Astrocyte of the cerebellum (primary cell): ENCODE measurements around the gene UQCRQ.

Experiments
- DNase-seq: peaks from one replicate; pipeline ENCODE4 v3.0.0-alpha.2; 2011; ENCODE audit warnings: low read depth
- H3K4me3 ChIP-seq: 2 replicates; pipeline ENCODE4 v1.5.1; 2011; ENCODE audit warnings: mild to moderate bottlenecking, low read depth, low read length, moderate library complexity
- CTCF ChIP-seq: IDR thresholded peaks from 2 replicates; pipeline ENCODE4 v1.5.1; 2012; ENCODE audit warnings: low read length, low read depth, moderate library complexity, mild to moderate bottlenecking; ENCODE audit errors: missing control alignments
- in situ Hi-C: cut with HindIII; loops from 2 replicates; pipeline ENCODE4 v1.10.0; 2017; ENCODE audit warnings: low sequenced_read_pairs

The UQCRQ gene

GRCh38 chr5:132883261-132883834 lies 16.9 kb downstream of the UQCRQ start:
- in situ Hi-C loops, result loop anchor here (10.0 kb wide), 1 partner anchor 499 kb away; no protein-coding TSS in a partner anchor
- no peak overlapping the region for H3K4me3 ChIP-seq
- peak; percentile 83 for TF ChIP-seq CTCF
- DNase-seq, result peak; percentile 43

GRCh38 chr5:132884548-132884947 lies 18.1 kb downstream of the UQCRQ start:
- H3K4me3 ChIP-seq, result no peak overlapping the region
- TF ChIP-seq CTCF, result no peak
- DNase-seq, result no peak
- in situ Hi-C loops, result loop anchor here (10.0 kb wide), 1 partner anchor 500 kb away; no protein-coding TSS in a partner anchor

GRCh38 chr5:132886064-132886823 lies 19.8 kb downstream of the UQCRQ start:
- no peak overlapping the region for H3K4me3 ChIP-seq
- DNase-seq, result no peak
- in situ Hi-C loops, result loop anchor here (10.0 kb wide), 1 partner anchor 501 kb away; no protein-coding TSS in a partner anchor
- TF ChIP-seq CTCF, result no peak

- TF ChIP-seq CTCF, result no peak
- DNase-seq, result no peak
- no peak overlapping the region for H3K4me3 ChIP-seq
- in situ Hi-C loops, result loop anchor here (10.0 kb wide), 1 partner anchor 502 kb away; no protein-coding TSS in a partner anchor
These were observed 20.8 kb downstream of the UQCRQ start for GRCh38 chr5:132887283-132887682.

GRCh38 chr5:132889501-132889900 lies 23.1 kb downstream of the UQCRQ start:
- in situ Hi-C loops, result loop anchor here (10.0 kb wide), 1 partner anchor 505 kb away; no protein-coding TSS in a partner anchor

GRCh38 chr5:132890817-132891216 lies 24.4 kb downstream of the UQCRQ start:
- no peak for TF ChIP-seq CTCF
- in situ Hi-C loops, result no loop called here
- H3K4me3 ChIP-seq, result no peak overlapping the region
- DNase-seq, result no peak

More at GRCh38 chr5:132889501-132889900, 23.1 kb downstream of the UQCRQ start:
- DNase-seq, result no peak
- TF ChIP-seq CTCF, result no peak
- no peak overlapping the region for H3K4me3 ChIP-seq
